HG02970 (cell line): ENCODE results near the gene RAB11B.
"Not testable (repeated sequence)": the region's sequence is repeated elsewhere in the genome, so short reads cannot be mapped to it uniquely, and the experiment has no call there.

Experiments used
- ATAC-seq: cut with Tn5 transposase; IDR thresholded peaks from one replicate; pipeline ENCODE4 v1.9.1; 2021; ENCODE audit warnings: mild to moderate bottlenecking, moderate library complexity, moderate number of reproducible peaks; ENCODE audit not compliant: unreplicated experiment, low FRiP score

RAB11B gene

DNA sequence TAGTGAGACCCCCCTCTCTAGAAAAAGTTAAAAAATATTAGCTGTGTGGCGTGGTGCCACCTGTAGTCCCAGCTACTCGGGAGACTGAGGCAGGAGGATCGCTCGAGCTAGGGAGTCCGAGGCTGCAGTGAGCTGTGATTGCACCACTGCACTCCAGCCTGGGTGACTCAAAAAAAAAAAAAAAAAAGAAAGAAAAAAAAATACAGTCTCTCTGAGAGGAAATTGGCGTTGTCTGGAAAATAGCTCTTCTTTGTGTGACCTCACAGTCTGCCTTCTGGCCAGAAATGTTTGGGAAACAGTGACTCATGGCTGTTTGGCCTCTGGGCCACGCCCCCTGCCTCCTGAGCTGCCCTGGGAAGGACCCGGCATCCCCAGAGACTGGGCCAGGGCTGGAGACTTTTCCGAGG, 33.7 kb downstream of the RAB11B start:
- no peak for ATAC-seq

DNA sequence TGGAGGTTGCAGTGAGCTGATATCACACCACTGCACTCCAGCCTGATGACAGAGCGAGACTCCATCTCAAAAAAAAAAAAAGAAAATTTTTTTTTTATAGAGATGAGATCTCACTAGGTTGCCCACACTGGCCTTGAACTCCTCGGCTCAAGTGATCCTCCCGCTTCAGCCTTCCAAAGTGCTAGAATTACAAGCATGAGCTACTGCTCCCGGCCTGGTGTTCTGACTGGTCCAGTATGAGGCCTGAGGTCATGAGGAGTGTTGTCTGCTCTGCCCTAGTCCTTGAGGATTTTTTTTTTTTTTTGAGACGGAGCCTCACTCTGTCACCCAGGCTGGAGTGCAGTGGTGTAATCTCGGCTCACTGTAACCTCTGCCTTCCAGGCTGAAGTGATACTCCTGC, 35.2 kb downstream of the RAB11B start:
- not testable (repeated sequence) for ATAC-seq

DNA sequence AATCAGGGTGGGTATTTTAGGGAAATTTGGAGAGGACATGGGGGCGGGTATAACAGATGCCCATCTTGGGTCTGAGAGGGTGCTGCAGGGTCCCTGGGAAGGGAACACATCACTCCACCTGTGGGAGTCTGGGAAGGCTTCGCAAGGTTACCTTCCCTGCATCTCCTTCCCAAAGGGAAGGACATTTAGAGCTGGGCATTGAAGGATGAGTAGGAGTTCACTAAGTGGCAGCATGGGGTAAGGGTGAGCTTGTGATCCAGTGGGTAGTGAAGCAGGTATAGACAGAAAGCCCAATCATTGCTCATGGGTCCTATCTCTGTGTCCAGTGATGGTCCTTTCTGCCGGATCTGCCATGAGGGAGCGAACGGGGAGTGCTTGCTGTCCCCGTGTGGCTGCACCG, 36.1 kb downstream of the RAB11B start:
- no peak for ATAC-seq

DNA sequence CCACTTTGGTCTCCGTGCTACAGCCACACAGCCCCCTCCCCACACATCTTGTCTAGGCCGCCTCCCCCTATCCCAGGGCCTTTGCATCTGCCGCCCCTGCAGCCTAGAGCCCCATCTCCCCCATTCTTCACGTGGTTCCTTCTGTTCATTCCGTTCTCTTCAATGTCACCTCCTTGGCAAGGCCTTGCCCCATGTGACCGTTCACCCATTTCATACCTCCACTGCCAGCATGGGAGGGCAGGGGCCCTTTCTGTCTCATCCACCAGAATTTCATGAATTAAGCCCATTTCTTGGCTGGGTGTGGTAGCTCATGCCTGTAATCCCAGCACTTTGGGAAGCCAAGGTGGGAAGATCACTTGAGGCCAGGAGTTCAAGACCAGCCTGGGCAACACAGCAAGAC, 38.9 kb downstream of the RAB11B start:
- ATAC-seq, result no peak

DNA sequence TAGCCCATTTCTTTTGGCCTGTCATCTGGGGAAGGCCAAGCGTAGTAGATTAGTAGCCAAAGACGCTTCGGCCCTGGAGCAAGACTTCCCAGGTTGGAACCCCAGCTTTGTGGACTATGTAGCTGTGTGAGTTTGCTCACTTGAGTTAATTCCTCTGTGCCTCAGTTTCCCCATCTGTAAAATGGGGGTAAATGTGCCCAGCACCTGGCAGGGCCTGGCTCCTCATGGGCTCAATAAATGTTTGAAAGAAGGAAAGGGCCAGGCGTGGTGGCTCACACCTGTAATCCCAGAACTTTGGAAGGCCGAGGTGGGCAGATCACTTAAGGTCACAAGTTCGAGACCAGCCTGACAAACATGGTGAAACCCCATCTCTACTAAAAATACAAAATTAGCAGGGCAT, 39.7 kb downstream of the RAB11B start:
- no peak for ATAC-seq

DNA sequence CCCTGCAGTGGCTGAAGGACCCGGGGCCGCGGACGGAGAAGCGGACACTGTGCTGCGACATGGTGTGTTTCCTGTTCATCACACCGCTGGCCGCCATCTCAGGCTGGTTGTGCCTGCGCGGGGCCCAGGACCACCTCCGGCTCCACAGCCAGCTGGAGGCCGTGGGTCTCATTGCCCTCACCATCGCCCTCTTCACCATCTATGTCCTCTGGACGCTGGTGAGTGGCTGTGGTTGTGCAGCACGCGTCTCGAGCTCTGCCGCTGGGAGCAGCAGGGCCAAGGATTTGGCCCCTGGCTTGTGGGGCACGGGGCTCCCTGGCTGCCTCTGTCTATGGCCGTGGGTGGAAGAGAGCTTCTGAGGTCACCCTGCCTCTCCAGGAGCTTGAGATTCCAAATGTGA, 40.5 kb downstream of the RAB11B start:
- ATAC-seq, result no peak

DNA sequence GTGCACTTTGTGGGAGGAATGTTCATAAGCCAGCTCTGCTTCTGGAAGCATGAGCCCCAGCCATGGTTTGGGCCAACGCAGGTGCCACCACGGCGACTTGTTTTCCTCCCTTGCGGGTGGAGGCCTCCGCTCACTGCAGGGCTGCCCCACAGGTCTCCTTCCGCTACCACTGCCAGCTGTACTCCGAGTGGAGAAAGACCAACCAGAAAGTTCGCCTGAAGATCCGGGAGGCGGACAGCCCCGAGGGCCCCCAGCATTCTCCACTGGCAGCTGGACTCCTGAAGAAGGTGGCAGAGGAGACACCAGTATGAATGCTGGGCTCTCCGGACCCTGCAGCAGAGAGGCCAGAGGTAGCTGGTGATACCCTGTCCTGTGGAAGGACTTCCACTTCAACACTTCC, 48.1 kb downstream of the RAB11B start:
- ATAC-seq, result no peak

DNA sequence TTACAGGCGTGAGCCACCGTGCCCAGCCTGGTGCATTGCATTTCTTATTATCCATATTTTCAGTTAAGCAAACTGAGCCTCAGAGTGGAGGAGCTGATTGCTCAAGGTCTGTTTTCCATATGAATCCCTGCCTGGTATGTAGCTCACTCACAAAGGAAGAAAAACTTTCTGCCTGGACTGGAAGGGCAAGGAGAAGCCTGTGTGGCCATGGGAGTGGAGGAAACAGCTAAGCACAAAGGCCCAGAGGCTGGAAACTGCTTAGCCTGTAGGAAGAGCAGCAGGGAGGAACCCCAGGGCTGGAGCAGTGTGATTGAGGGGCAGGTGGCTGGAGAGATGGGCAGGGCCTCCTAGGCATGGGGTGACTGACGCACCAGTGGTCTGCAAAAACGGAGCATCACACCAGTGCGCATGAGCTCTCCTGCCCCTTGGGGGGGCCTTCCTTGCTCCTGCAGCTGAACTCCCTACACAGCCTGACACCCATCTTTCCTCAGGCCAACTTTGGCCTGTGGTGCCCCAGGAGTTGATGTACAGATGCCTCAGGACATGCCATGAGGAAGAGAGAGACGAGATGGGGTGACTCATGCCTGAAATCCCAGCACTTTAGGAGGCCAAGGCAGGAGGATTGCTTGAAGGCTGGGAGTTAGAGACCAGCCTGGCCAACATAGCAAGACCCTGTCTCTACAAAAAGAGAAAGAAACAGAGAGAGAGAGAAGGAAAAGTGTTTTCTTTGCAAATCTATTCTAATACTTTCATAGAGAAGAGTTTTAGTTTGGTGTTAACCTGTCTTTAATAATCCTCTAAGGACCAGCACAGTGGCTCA, 51.8 kb downstream of the RAB11B start:
- no peak for ATAC-seq

DNA sequence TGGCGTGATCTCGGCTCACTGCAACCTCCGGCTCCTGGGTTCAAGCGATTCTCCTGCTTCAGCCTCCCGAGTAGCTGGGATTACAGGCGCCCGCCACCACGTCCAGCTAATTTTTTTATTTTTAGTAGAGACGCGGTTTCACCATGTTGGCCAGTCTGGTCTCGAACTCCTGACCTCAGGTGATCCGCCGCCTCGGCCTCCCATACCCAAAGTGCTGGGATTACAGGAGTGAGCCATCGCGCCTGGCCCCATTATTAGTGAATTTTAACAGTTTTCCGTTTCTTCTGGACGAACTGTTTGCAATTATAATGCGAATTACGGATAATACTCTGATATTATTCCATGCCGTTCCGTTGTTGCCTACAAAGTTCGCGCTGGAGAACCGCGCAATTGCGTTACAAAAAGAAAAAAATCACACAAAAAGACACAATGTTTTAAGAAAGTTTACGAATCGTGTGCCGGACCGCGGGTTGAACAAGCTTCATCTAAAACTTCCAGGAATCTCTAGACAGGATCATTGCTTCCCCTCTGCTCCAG, 54.0 kb downstream of the RAB11B start:
- not testable (repeated sequence) for ATAC-seq

DNA sequence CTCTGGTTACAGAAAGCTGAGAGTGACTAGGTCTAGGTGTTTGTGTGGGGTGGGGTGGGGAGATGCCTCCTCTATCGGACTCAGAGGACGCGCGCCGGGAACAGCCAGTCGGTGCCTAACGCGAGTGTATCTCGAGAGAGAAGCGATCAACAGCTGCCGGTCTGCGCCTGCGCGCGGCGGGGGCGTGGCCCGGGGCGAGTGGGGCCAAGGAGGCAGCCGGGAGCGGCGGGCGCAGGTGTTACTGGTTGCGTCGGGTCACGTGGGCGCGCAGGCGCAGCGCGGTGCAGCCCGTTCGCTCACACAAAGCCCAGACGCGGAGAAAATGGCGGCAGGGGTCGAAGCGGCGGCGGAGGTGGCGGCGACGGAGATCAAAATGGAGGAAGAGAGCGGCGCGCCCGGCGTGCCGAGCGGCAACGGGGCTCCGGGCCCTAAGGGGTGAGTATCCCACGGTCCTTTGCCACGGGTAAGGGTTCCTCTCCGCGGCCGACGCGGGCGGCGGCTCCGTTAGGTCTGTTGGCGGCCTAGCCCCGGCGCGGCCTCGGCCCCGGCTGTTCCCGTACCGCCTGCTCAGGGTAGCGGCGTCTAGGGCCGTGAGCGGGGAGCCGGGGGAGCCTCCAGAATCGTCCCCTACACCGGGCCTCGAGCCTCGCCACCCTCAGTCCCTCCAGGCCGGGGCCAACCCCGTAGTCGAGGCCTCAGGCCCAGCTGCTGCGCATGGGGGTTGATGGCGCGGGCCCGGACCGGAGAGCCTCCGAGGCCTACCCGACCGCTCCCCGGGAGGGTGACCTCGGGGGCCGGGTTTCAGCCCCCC, 54.7 kb downstream of the RAB11B start, which contains the start of gene HNRNPM:
HNRNPM (plus strand) TSS at position 299 of the 811 bp plus-strand sequence; CDS start at position 323, 24 bp downstream.
- ATAC-seq, result peak; percentile 85

DNA sequence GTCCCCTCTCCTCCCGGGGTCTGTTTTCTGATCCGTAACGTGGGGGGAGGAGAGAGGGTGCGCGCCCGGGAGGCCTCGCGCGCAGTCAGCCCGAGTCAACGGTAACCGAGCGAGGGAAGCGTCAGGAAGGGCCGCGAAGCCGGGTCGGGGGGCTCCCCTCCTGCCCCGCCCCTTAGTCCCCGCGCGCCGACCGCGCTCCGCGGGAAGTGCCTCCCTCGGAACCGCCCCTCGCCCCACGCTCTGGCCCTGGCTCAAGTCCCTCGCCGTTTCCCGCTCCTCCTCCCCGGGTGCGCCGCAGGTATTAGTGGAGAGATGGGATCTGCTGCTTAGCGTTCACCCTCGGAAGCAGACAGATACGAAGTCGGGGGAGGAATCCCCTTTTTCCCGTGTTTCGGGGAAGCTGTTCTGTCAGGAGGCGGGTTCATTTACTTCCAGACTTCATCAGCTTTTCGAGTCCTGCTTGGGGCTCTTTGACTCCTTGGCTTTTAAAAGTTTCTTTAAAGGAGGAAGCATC, 55.4 kb downstream of the RAB11B start:
- peak; percentile 8 for ATAC-seq

DNA sequence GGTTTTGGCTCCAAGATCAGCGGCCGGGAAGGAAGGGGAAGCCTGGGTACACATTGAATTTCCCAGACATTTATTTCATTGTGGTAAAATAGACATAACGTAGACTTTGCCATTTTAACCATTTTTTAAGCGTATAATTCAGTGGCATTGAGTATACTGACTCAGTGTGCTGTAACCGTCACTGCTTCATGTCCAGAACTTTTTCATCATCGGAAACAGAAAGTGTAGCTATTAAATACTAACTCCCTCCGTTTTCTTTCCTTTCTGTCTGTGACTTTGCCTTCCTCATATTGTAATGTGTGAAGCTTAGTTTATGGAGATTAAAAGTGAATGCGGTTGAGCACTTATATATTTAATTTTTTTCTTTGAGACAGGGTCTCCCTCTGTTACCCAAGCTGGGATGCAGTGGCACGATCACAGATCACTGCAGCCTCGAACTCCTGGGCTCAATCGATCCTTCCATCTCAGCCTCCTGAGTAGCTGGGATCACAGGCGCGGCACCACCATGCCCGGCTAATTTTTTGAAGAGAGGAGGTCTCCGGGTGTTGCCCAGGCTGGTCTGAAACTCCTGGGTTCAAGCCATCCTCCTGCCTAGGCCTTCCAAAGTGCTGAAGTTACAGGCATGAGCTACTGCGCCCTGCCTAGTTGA, 56.0 kb downstream of the RAB11B start:
- ATAC-seq, result no peak

DNA sequence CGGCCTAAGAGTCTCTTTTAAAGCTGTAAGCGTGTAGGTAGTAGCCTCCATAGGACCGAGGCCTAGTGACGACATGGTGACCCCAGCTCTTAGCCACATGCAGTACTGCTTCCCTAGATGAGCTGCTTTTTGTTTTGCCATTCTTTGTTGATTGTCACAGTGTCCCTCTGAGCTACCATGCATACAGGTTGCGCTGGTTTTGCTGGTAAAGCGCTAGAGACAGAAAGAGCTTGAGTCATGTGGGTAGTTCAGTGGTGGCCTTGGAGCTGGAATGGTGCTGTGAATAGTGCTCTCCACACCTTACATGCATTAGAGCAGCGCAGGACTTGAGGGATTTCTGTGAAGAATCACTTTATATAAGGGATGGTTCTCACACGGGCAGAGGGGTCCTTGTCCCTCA, 59.7 kb downstream of the RAB11B start:
- no peak for ATAC-seq

DNA sequence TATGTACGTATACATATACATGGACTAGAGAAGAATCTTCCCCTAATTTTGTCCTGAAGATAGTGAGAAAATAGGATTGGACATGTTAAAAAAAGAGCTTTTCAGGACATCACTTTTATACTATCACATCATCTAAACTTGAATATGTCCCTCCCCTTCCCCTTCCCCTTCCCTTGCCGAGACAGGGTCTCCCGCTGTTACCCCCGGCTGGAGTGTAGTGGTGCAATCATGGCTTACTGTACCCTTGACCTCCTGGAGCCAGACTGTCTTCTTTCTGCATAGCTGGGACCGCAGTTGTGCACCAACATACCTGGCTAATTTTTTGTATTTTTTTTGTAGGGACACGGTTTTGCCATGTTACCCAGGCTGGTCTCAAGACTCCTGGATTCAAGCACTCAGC, 61.2 kb downstream of the RAB11B start:
- no peak for ATAC-seq

DNA sequence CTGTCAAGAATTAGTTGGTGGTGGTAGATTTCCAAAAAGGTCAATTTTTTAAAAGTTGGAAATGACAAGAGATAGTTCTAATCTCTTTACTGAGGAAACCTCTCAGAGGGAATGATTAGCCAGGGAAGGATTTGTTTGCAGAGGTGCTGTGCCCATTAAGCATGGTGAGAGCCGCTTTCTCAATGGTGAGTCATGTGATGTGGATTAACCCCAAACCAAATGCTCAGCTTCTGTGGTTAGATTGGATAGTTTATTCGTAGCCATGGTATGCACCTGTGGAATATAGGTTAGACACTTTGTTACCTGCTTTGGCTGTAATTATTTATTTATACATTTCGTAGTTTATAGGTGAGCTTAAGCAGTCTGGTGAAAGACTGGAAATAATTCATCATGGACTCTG, 61.7 kb downstream of the RAB11B start:
- no peak for ATAC-seq

DNA sequence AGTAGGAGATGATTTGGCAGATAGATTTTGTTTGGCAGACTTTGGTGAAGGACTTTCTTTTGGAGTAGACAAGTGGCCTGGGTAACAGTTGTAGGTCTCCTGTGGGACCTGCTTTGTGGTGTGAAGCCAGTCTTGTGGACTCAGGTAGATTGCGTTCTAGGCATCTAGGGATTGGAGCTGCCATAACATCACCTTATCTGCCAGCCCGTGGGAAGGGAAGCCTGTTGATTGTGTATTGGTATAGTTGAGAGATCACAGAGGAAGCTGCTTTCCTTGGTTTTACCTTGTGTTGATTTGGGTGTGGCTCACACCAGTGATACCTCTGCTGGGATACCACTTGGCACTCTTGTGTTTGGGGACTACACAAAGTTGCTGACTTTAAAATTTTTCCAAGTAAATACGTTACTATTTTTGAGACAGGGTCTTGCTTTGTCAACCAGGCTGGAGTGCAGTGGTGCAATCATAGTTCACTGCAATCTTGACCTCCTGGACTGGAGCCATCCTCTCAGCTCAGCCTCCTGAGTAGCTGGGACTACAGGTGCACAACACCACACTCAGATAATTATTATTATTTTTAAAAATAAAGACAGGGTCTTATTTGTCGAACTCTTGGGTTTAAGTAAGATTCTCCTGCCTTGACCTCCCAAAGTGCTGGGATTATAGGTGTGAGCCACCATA, 62.4 kb downstream of the RAB11B start:
- no peak for ATAC-seq

DNA sequence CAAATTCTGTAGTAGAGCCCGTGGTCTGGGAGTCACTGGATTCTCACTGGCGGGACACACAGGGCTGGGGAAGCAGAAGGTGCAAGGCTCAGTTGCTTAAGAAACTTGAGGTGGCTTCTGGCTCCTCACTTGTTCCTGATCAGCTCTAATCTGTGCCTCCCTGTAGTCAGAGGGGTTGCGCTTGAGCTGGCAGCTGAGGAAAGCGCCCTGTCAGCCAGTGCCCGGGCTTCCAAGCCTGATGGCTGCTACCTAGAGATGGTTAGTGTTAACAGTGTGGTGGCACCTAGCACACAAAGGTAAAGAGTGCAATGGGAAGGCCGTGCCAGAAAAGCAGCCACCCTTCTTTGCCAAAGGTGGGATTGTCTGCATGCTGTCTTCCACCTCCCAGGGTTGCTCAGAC, 63.5 kb downstream of the RAB11B start:
- no peak for ATAC-seq
